ENCODE results near the gene LUZP2. TPM values are rescaled to one million over a fixed set of nuclear protein-coding genes. Genes with fewer than 3 reads are reported as not detected.

The LUZP2 gene
- total RNA-seq, 4 donors from 2014 or later, result 0.16 to 0.17 TPM; not detected in 2

- H3K27me3 ChIP-seq, result no peaks in the 10 kb centered on the region
- ATAC-seq, result no peak
- H3K36me3 ChIP-seq, result no peaks in the 10 kb centered on the region
- H3K27ac ChIP-seq, result no peak overlapping the region
- TF ChIP-seq POLR2A (IDR thresholded peaks at IDR 0.05) (no peak), EP300 (IDR thresholded peaks at IDR 0.05) (no peak), POLR2AphosphoS5 (IDR thresholded peaks at IDR 0.05) (no peak)
- TF ChIP-seq, protein P1, sequence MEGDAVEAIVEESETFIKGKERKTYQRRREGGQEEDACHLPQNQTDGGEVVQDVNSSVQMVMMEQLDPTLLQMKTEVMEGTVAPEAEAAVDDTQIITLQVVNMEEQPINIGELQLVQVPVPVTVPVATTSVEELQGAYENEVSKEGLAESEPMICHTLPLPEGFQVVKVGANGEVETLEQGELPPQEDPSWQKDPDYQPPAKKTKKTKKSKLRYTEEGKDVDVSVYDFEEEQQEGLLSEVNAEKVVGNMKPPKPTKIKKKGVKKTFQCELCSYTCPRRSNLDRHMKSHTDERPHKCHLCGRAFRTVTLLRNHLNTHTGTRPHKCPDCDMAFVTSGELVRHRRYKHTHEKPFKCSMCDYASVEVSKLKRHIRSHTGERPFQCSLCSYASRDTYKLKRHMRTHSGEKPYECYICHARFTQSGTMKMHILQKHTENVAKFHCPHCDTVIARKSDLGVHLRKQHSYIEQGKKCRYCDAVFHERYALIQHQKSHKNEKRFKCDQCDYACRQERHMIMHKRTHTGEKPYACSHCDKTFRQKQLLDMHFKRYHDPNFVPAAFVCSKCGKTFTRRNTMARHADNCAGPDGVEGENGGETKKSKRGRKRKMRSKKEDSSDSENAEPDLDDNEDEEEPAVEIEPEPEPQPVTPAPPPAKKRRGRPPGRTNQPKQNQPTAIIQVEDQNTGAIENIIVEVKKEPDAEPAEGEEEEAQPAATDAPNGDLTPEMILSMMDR (IDR thresholded peaks at IDR 0.05), result no peak
- H3K4me1 ChIP-seq, result no peaks in the 10 kb centered on the region
- no peaks in the 10 kb centered on the region for H3K9me3 ChIP-seq
- WGBS, 2 donors (ENCODE audit: low coverage in 1 of 2), result 83% methylated on average over 2 of the region's 2 CpGs
- no peak overlapping the region for H3K4me3 ChIP-seq
Measured at GRCh38 chr11:24591283-24591682, 94.4 kb downstream of the LUZP2 start.

- WGBS, 2 donors (ENCODE audit: low coverage in 1 of 2), result 50 to 64% methylated on average over 2 of the region's 2 CpGs
- ATAC-seq, result no peak
- no peak overlapping the region for H3K4me3 ChIP-seq
- no peak for TF ChIP-seq POLR2AphosphoS5 (IDR thresholded peaks at IDR 0.05)
- no peak for TF ChIP-seq EP300 (IDR thresholded peaks at IDR 0.05)
- TF ChIP-seq, protein P1 (IDR thresholded peaks at IDR 0.05), result no peak
- no peak for TF ChIP-seq POLR2A (IDR thresholded peaks at IDR 0.05)
- H3K36me3 ChIP-seq, result no peaks in the 10 kb centered on the region
- H3K4me1 ChIP-seq, result no peaks in the 10 kb centered on the region
- no peaks in the 10 kb centered on the region for H3K27me3 ChIP-seq
- no peak overlapping the region for H3K27ac ChIP-seq
- H3K9me3 ChIP-seq, result no peaks in the 10 kb centered on the region
Measured at GRCh38 chr11:24592360-24592759, 95.5 kb downstream of the LUZP2 start.

DNA sequence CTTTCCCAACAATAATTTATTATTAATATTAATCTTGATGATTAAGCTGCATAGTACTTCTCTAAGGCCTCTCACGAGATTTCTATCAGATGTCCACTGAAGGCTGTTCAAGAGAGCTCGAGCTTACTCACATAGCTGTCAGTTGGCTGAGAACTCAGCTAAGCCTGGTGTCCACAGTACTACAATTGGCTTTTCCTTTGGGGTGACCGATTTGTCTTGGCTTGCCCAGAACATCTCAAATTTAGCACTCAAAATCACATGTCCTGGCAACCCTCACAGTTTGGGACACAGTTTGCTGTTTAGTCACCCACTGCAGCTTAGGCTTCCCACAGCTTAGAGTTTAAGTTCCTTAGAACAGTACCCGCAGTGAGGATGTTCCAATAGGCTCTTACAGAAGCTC lies 96.5 kb downstream of the LUZP2 start:
- ATAC-seq, result no peak
- Histone ChIP-seq H3K9me3 (no peaks in the 10 kb centered on the region), H3K4me1 (no peaks in the 10 kb centered on the region), H3K27ac (no peak overlapping the region), H3K36me3 (no peaks in the 10 kb centered on the region), H3K27me3 (no peaks in the 10 kb centered on the region), H3K4me3 (no peak overlapping the region)
- WGBS, 2 donors (ENCODE audit: low coverage in 1 of 2), result 58 to 80% methylated on average over 2 to 3 of the region's 4 CpGs
- no peak for TF ChIP-seq POLR2AphosphoS5 (IDR thresholded peaks at IDR 0.05)
- TF ChIP-seq, protein P1 (IDR thresholded peaks at IDR 0.05), result no peak
- TF ChIP-seq POLR2A (IDR thresholded peaks at IDR 0.05), result no peak
- no peak for TF ChIP-seq EP300 (IDR thresholded peaks at IDR 0.05)

GRCh38 chr11:24594401-24594800 lies 97.5 kb downstream of the LUZP2 start:
- no peak for ATAC-seq
- Histone ChIP-seq H3K36me3 (no peaks in the 10 kb centered on the region), H3K4me3 (no peak overlapping the region), H3K27ac (no peak overlapping the region), H3K4me1 (no peaks in the 10 kb centered on the region), H3K9me3 (no peaks in the 10 kb centered on the region), H3K27me3 (no peaks in the 10 kb centered on the region)
- WGBS, 2 donors (ENCODE audit: low coverage in 1 of 2), result 60 to 94% methylated on average over 1 to 2 of the region's 3 CpGs
- TF ChIP-seq POLR2AphosphoS5 (IDR thresholded peaks at IDR 0.05) (no peak), EP300 (IDR thresholded peaks at IDR 0.05) (no peak), POLR2A (IDR thresholded peaks at IDR 0.05) (no peak)
- TF ChIP-seq, protein P1 (IDR thresholded peaks at IDR 0.05), result no peak

- WGBS, 2 donors (ENCODE audit: low coverage in 1 of 2), result 56 to 77% methylated on average over 2 of the region's 2 CpGs
Measured at GRCh38 chr11:24598641-24599040, 101.8 kb downstream of the LUZP2 start.

More at GRCh38 chr11:24598641-24599040, 101.8 kb downstream of the LUZP2 start:
- Histone ChIP-seq H3K27ac (no peak overlapping the region), H3K36me3 (no peaks in the 10 kb centered on the region), H3K9me3 (no peaks in the 10 kb centered on the region), H3K27me3 (no peaks in the 10 kb centered on the region), H3K4me1 (no peaks in the 10 kb centered on the region), H3K4me3 (no peak overlapping the region)
- TF ChIP-seq, protein P1 (IDR thresholded peaks at IDR 0.05), result no peak
- TF ChIP-seq POLR2A (IDR thresholded peaks at IDR 0.05), result no peak
- TF ChIP-seq POLR2AphosphoS5 (IDR thresholded peaks at IDR 0.05), result no peak
- no peak for TF ChIP-seq EP300 (IDR thresholded peaks at IDR 0.05)
- ATAC-seq, result no peak

All from gastroesophageal sphincter (tissue), 4 donors.